HEK293 (cell line): ENCODE measurements around the gene SIK3.

ENCODE experiments used
- CTCF ChIP-seq: fragments of 450-650 bp; formaldehyde crosslinking; IDR thresholded peaks from 2 replicates; pipeline ENCODE4 v1.5.1; 2016; ENCODE audit warnings: missing biosample characterization, missing genetic modification characterization
- ZNF302 ChIP-seq: fragments of 450-650 bp; formaldehyde crosslinking; IDR thresholded peaks from 2 replicates; pipeline ENCODE4 v1.5.1; 2016; ENCODE audit warnings: missing biosample characterization, missing genetic modification characterization, low read depth
- ZNF639 ChIP-seq: fragments of 450-650 bp; formaldehyde crosslinking; IDR thresholded peaks from 2 replicates; pipeline ENCODE4 v1.5.1; 2016; ENCODE audit warnings: missing biosample characterization, missing genetic modification characterization

GRCh38 chr11:117084992-117085391 lies 13.2 kb downstream of the SIK3 start:
- TF ChIP-seq ZNF302 (tag by site-specific recombination) (no peak), ZNF639 (tag by site-specific recombination) (no peak), CTCF (no peak)
